ENCODE data around the gene CCDC57.

Gene CCDC57

DNA sequence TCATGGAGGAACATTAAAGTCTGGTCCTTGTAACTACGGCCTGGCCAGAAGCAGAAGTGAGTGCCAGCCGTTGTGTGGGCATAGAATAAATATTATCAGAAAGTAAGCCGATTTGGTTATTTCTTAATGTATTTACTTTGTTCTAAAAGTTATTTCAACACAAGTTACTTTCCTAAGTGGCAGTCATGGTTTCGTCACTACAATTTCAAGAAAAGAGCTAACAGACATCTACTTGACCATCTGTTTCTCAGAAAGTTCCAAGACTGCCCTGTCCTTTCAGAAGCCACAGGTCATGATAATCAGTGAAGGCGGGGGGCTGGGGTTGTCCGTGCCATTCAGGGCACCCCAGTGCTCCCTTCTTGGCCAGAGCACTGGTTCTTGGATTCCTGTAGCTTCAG is 99.7 kb downstream of the CCDC57 start:
- in situ Hi-C loops (cut with HindIII; ENCODE audit: low sequenced_read_pairs) = no loop called here

DNA sequence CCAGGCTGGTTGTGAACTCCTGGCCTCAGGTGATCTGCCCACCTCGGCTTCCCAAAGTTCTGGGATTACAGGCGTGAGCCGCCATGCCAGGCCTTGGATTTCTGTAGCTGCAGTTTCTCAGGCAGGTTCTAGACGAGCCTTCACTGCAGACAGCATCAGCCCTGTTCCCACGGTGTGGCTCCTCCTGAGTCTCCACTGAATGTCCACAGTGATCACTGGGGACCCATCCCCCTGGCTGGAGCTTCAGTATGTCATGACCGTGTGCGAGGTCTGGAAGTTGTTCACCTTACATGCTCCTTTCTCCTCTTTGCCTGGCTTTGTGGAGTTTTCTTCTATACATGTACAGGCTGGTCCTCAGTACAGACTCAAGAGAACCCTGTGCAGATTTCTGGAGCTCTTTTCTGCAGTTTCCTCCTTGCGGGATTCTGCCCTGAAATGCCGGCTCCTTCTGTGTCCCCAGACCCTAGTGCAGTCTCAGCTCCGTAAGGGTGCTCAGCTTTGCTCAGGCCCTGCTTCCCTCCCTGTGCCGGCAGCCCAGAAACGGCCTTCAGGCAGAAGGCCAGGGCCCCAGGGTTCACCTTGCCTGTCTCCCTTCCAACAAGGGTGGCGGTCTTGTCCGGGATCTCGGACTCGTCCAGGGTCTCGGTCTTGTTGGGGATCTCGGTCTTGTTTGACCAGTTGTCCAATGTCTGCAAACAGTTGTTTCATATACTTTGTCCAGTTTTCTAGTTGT is 100.3 kb downstream of the CCDC57 start:
- in situ Hi-C loops (cut with HindIII; ENCODE audit: low sequenced_read_pairs) = no loop called here

DNA sequence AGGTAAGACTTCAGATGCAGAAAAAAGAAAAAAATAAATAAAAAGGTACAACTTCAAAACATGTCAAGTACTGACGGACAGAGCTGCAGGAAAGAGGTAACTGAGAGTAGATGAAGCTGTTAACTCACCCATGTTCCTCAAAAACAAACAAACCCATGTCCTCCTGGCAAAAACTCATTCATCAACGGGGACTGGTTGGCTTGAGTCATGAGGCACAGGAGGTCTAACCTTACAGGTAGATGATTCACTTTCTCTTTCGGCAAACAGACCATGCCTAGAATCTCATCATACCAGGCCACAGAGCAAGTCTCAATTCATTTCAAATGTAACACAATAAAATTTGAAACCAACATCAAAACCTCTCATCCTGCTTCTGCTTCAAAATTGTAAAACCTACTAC is 102.3 kb downstream of the CCDC57 start:
- in situ Hi-C loops (cut with HindIII; ENCODE audit: low sequenced_read_pairs) = no loop called here

DNA sequence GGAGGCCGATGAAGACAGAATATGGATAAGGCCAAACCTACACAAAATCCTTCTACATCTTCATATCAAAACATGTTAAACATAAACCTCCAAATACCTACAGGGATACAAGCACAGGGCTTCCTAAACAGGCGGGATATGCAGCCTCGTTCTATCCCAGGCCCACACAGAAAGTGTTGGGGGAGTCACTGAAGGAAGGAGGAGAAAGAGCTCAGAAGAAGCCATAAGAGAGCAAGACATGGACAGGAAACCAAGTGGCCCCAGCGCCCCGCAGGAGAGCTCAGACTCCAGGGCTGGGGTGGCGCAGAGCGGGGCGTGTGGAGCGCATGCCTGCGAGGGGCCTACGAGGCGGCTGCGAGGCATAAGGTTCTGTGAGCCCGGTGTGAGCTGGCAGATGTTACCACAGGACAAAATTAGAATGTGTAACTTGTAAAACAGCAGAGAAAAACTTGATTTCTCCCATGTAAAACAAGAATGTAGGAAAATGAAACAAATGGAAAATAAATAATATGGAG is 103.6 kb downstream of the CCDC57 start:
- in situ Hi-C loops (cut with HindIII; ENCODE audit: low sequenced_read_pairs) = no loop called here

DNA sequence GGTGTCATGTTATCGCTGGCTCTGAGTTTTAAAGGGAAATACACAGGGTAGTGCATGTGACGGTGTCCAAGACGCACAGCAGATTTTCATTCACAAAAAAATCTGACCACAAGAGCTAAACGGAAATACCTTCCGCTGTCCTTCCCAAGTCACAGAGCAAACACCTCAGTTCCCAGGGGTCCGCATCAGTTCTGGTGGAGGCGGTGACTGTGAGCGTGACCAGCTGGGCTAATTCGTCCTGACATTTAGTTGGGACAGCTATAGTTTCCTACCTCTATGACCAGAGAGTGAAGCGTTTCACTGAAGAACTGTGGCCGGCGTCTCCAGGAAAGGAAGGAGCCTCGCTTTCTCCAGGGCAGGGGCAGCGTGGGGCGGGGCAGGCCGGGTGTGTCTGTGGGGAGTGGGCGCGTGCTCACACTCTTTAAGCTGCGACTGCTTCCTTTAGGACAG is 104.1 kb downstream of the CCDC57 start:
- in situ Hi-C loops (cut with HindIII; ENCODE audit: low sequenced_read_pairs) = no loop called here

DNA sequence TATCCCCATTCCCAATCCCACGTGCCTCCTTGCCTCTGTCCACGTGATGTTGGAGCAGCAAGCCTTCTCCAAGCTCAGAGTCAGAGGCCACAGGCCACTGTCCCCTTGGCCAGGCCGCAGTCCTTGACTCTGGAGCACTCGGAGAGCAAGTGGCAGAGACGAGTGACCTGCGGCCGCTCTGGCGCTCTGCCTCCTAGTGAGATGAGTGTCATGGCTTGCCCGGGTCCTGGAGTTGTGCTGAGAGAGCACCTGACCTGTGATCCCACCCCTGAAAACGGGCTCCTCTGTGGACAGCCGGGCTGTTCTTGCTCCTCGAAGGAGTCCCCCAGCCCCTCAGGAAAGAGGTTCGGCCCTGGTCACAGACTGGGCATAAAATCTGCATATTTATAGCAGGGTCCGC is 104.6 kb downstream of the CCDC57 start:
- in situ Hi-C loops (cut with HindIII; ENCODE audit: low sequenced_read_pairs) = no loop called here

DNA sequence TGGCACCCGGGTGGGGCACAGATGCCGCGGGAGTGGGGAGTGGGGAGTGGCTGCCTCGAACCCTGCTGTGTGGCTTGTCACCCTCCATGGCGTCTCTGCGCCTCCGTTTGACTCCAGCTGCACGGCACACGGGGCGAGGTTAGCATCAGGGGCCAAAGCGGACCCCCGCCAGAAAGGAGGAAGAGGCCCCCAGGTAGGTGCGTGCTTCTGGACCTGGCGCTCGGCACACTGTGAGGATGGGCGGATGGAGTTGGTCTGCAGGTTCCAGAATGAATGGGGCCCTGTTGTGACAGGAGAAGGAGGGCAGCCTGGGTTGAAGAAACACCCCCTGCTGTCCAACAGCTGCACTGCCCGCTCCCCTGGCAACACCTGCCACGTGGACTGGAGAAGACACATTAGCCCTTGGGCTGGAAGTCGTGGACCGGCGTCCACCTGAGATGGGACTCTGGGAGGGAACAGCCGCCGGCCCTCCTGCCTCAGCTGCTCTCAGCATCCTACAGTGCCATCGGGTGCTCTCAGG is 105.2 kb downstream of the CCDC57 start:
- in situ Hi-C loops (cut with HindIII; ENCODE audit: low sequenced_read_pairs) = no loop called here

DNA sequence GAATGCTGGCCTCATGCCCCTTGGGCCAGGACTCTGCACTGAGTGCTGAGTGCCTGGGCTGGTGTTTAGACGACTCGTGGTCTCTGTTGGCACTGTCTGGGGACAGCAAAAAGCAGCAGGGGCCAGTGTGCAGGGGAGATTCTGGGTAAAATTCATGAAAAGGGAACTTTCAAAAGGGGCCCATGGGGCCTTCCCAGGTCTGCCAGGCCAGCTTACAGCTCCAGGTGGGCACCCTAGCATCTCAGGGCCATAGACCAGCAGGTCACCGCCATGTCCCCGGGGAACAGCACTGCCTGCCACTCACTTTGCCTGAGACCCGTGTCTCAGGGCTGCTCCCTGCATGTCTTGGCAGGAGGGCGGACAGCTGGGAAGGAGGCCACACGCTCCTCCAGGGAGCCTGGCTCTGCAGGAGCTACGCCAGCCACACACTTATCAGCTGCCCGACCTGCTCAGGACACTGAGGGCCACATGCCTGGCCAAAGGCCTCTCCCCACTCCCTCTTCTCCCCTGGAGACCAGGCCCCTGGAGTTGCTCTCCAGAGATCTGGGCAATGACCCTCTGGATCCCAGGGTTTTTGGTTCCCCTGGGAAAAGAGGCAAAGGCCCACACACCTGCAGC is 105.8 kb downstream of the CCDC57 start:
- in situ Hi-C loops (cut with HindIII; ENCODE audit: low sequenced_read_pairs) = no loop called here

DNA sequence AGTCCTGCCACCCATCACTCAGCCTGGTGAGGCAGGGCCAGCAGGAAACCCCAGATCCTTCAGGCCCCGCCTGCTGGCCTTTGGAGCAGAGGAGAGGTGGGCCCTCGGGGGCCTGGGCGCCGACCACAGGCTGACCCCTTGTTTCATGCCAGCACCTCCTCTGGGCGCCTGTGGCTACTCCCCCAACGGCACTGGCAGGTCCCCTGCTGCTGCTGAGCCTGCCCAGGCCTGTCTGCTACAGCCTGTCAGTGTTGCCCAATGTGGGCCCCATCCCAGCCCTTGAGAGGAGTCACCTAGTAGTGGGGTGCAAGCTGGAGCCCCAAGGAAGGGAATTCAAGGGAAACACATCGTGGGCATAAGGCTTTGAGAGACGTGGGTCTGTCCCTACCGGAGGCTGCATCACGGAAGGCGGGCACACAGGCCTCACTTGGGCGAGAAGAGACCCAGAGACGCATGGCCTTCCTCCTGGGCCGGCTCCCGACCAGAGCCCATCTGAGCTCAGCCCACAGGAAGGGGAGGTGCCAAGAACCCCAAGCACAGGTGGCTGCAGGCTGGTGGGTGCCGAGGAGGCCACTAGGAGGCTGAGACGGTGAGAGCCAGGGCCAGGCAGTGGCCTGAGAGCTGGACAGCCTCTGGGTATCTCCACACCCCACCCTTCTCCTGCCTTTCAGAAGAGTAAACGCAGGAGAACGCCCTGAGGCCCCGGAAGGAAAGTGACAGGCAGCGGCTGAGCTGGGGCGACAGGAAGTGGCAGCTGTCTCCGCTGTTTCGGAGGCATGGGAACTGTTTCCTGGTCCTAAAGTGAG is 106.6 kb downstream of the CCDC57 start:
- in situ Hi-C loops (cut with HindIII; ENCODE audit: low sequenced_read_pairs) = no loop called here

DNA sequence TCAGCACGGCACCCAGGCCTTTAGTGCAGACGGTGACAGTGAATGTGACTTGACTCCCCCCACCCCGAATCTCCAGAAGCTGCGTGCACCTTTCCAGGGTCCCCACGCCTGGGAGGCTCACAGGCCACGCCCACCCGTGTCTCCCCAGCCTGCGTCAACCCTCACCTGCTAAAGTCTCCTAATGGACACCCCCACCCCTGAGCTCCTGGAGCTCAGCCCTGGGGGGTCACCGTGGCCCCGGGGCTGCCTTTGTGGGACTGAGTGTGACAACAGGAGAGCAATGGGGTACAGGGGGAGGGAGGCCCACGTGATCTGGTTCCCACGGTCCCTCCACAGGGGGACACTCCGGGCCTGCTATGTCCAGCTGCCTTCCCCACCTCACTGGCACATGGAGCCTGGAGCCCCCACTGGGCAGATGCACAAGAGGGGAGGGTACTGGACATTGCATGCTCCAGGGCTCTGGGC is 107.2 kb downstream of the CCDC57 start:
- in situ Hi-C loops (cut with HindIII; ENCODE audit: low sequenced_read_pairs) = no loop called here

DNA sequence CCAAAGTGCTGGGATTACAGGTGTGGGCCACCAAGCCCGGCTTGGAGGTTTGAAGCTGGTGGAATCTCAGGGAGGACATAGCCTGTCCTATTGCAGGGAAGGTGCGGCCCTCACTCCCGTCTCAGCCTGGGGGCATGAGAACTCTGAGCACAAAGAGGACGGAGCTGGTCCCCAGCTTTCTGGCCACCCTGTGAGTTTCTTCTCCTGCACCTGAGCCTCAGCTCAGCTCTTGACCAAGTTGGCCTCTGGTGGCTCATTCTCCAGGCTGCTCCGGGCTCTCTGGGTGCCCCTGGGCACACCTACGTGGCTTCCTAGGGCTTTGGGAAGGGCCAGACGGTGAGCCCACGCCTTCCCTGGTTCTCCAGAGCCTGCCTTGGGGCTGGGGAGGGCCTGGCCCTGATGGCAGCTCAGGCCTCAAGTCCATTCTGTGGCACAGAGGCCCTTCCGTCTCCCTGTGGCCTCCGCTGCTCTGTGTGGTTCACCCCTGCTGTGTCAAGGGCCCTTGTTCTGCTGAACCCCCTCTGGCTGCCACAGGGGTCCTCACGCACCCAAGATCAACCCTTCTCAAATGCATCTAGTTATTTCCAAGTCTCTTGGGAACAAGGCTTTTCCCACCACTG is 107.7 kb downstream of the CCDC57 start:
- in situ Hi-C loops (cut with HindIII; ENCODE audit: low sequenced_read_pairs) = no loop called here

DNA sequence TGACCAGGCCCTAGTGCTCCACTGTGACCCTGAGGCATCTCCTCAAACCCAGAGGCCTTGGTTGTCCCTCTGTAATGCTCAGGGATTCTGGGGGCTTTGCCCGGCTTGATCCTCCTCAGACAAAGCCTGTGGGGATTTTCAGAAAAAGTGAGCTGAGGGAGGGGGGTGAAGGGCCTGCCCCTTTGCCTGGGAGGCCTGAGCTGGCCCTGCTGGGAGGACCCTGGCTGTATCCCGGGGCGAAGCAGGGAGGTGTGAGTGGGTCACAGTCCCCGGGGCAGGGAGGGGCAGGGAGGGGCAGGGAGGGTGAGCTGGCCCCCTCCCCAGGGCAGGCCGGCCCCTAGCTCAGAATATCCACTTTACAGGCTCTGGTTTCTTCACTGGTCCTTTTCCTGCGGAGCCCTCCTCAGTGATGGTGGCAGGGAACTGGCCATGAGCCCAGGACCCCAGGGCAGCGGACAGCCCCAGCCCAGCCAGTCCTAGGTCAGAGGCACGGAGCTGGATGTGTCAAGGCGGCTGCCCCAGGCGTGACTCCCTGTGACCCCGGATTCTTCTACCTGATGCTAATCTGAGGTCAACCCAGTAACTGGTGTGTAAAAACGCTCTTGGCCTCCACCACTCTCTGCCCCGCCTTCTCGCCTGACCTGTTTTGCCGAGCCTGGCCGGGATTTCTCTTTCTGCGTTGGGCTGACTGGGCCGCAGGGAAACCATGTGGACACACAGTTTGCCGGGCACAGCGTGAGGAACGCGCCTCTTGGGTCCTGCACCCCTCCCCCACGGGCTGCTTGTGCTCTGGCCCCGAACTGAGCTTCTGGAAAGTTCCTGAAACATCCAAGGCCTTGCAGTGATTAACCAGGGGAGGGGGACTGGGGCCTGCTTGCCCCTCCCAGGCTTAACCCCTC is 108.8 kb downstream of the CCDC57 start:
- in situ Hi-C loops (cut with HindIII; ENCODE audit: low sequenced_read_pairs) = no loop called here

DNA sequence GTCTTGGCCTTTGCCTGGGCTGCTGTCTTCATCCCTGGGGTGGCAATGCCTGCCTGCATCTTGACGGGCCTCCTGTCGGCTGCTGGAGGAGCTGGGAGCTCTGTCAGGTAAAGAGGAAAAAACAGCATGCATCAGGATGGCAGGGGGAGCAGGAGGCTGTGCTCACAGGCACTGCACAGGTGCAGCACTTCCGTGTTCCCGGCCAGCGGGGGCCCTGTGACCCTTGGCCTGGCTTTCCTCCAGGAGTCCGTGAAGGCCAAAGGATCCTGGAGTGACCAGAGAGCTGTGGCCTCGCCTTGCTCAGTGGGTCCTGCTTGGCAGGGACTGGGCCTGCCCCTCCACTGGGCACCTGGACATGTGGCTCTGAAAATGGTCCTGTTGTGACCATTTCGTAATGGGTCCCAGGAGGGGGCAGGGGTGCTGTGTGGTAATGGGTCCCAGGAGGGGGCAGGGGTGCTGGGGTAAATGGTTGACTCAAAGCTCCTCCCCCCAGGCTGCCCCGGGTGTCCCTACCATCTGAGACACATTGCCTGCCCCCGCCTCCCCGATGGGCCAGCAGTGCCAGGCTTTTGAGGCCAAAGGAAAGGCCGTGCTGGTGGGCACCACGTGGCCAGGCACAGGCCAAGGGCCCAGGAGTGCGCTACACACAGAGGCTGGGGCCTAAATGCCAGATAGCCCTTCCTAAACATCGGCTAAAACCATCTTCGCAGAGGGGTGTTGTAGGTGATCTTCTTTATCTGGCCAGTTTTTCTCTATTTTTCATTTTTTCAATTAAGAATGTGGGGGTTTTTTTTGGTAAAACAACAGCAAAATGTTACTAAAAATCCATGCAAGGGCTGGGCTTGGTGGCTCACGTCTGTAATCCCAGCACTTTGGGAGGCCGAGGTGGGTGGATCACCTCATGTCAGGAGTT is 110.6 kb downstream of the CCDC57 start:
- in situ Hi-C loops (cut with HindIII; ENCODE audit: low sequenced_read_pairs) = no loop called here

DNA sequence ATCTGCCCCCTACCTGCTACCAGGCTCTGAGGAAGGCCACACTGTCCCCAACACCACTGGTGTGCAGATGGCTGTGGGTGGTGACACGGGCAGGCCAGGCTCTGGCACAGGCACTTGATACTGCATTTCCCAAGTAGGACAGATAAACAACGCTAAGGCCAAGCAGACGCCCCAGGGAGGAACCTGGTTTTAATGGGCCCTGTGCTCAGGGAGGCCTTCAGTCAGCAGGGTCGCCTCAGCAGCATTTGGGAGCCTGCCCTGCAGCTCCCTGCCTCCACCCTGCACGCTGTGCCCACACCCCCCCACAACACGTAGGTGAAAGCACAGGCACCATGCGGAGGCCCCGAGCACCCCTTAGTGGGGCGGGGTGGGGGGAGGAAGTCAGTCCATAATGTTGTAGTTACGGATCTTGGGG is 111.3 kb downstream of the CCDC57 start:
- in situ Hi-C loops (cut with HindIII; ENCODE audit: low sequenced_read_pairs) = no loop called here

DNA sequence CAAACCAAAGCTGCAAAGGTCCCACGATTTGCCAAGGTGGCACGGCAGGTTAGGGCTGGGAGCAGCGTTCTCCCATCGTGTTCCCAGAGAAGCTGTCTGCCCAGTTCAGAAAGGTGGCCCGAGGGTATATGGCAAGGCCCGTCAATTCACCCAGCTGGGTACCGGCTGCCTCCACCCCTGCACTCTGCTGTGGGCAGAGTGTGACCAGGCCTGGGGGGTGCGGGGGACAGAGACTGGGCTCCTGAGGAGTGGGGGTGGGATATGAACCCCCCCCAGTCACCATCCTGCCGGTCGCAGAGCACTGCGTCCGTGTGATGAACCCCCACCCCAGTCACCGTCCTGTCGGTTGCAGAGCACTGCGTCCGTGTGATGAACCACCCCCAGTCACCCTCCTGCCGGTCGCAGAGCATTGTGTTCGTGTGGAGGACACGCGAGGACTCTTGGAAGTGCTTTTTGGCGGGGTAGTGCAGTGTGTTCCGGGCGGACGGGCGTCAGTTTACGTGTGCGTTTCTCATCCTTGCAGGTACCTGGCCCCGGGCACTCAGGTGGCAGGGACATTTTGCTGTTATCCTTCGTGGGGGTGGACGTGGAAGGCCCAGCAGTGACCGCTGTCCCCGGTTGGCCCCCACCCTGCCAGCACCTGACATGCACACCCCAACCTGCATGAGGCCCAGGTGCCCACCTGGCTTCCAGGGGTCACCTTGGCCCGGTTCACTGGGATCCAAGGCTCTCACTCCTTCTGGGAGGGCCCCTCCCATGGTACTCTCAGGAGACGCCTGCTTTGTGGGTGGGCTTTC is 111.9 kb downstream of the CCDC57 start:
- in situ Hi-C loops (cut with HindIII; ENCODE audit: low sequenced_read_pairs) = no loop called here

DNA sequence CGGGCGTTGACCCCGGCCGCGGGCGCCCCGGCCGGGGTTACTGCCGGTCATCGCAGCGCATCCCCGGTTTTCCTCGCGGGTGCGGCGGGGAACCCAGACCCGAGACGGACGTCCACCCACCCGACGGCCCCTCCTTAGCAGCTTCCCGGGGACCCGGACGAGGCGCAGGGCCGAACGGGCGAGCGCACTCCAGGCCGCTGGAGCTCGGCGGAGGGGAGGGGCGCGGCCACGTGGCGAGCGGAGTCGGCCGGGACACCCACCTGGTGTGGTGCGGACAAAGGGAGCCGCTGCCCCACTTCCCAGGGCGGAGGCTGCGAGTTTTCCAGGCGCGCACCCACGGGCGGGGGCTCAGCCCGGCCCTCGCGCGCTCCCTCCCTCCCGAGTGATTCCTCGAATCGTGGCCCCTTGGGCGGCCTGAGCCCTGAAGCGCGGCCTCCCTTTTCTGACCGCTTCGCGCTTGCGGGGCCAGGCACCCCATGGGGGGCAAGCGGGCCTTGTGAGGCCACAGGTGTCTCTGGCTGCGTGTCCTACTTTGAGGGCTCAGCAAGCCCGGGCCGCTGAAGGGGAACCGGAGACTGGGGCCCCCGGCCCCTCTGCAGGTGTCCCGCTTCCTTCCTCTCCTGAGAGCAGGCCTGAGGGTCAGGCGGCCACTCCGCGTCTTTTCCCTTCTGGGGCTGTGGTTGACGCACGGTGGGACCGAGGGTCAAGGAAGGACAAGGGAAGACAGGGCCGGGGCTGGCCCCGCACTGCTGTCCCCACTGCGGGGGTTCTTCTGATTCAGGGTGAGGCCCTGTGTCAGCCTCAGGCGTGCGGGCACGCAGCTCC is 113.5 kb downstream of the CCDC57 start:
- in situ Hi-C loops (cut with HindIII; ENCODE audit: low sequenced_read_pairs) = no loop called here

Measured in endothelial cell of hepatic sinusoid (primary cell).